ENCODE measurements around the gene TTC4.

The TTC4 gene

DNA sequence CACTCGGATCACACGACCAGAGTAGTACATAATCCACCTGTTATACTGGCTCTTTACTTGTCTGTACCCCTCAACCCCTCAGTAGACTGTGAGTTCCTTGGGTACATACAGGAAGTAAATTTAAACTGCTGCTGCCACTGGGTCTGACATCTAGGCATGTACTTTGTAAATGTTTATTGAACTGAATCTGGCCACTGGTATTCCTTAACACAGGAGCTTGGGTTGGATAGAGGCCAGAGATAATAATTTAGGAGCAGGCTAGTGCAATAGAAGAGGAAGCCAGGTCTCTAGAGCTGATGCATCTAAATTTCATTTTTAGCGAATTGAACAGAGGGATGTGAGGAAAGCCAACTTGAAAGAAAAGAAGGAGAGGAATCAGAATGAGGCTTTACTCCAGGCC is 12.4 kb downstream of the TTC4 start:
- TF ChIP-seq, protein P1, sequence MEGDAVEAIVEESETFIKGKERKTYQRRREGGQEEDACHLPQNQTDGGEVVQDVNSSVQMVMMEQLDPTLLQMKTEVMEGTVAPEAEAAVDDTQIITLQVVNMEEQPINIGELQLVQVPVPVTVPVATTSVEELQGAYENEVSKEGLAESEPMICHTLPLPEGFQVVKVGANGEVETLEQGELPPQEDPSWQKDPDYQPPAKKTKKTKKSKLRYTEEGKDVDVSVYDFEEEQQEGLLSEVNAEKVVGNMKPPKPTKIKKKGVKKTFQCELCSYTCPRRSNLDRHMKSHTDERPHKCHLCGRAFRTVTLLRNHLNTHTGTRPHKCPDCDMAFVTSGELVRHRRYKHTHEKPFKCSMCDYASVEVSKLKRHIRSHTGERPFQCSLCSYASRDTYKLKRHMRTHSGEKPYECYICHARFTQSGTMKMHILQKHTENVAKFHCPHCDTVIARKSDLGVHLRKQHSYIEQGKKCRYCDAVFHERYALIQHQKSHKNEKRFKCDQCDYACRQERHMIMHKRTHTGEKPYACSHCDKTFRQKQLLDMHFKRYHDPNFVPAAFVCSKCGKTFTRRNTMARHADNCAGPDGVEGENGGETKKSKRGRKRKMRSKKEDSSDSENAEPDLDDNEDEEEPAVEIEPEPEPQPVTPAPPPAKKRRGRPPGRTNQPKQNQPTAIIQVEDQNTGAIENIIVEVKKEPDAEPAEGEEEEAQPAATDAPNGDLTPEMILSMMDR (IDR thresholded peaks at IDR 0.05; ENCODE audit: insufficient read depth, missing control alignments): no peak
- FAIRE-seq: no peak
- DNase-seq (ENCODE audit: insufficient read length, low spot score): no peak

GRCh38 chr1:54736685-54737084 is 21.0 kb downstream of the TTC4 start:
- DNase-seq (ENCODE audit: insufficient read length, low spot score) (no peak), FAIRE-seq (no peak)
- TF ChIP-seq, protein P1 (IDR thresholded peaks at IDR 0.05; ENCODE audit: insufficient read depth, missing control alignments): no peak

GRCh38 chr1:54738244-54738643 is 22.6 kb downstream of the TTC4 start:
- FAIRE-seq (no peak), DNase-seq (ENCODE audit: insufficient read length, low spot score) (no peak)
- TF ChIP-seq, protein P1 (IDR thresholded peaks at IDR 0.05; ENCODE audit: insufficient read depth, missing control alignments): no peak

GRCh38 chr1:54741531-54741930 is 25.9 kb downstream of the TTC4 start:
- DNase-seq (ENCODE audit: insufficient read length, low spot score) (no peak), FAIRE-seq (no peak)
- TF ChIP-seq, protein P1 (IDR thresholded peaks at IDR 0.05; ENCODE audit: insufficient read depth, missing control alignments): no peak

- no peak for FAIRE-seq
- TF ChIP-seq, protein P1 (IDR thresholded peaks at IDR 0.05; ENCODE audit: insufficient read depth, missing control alignments): no peak
Measured at GRCh38 chr1:54742282-54742681, 26.6 kb downstream of the TTC4 start.

GRCh38 chr1:54743416-54744226 is 28.0 kb downstream of the TTC4 start:
- TF ChIP-seq, protein P1 (IDR thresholded peaks at IDR 0.05; ENCODE audit: insufficient read depth, missing control alignments): no peak
- FAIRE-seq: no peak

More at GRCh38 chr1:54742282-54742681, 26.6 kb downstream of the TTC4 start:
- DNase-seq (ENCODE audit: insufficient read length, low spot score): no peak

GRCh38 chr1:54744696-54745095 is 29.0 kb downstream of the TTC4 start:
- DNase-seq (ENCODE audit: insufficient read length, low spot score) (no peak), FAIRE-seq (no peak)

More at GRCh38 chr1:54743416-54744226, 28.0 kb downstream of the TTC4 start:
- no peak for DNase-seq (ENCODE audit: insufficient read length, low spot score)

More at GRCh38 chr1:54744696-54745095, 29.0 kb downstream of the TTC4 start:
- TF ChIP-seq, protein P1 (IDR thresholded peaks at IDR 0.05; ENCODE audit: insufficient read depth, missing control alignments): no peak

Data from D721Med (cell line).